ENCODE measurements around the gene FAM184A.
A peak's percentile ranks its signal among the peaks of the same experiment; 100 is the strongest.
"Not testable (repeated sequence)": the region's sequence is repeated elsewhere in the genome, so short reads cannot be mapped to it uniquely, and the experiment has no call there.

The FAM184A gene

GRCh38 chr6:119078376-119079282 is at the start of gene FAM184A:
Gene FAM184A (minus strand): TSS chr6:119078664. CDS start chr6:119078299, 365 bp downstream.
- no peaks in the 10 kb centered on the region for H3K9me3 ChIP-seq (ENCODE audit: control insufficient read depth, low read length)
- H3K4me1 ChIP-seq (ENCODE audit: control insufficient read depth, insufficient read depth, low read length) = no peaks in the 10 kb centered on the region
- H3K36me3 ChIP-seq (ENCODE audit: control insufficient read depth, insufficient read depth, low read length) = no peaks in the 10 kb centered on the region
- H3K4me3 ChIP-seq (ENCODE audit: low read length) = peak within 1 kb of the TSS; percentile 82
- H3K9ac ChIP-seq (ENCODE audit: low read length) = peak within 1 kb of the TSS; percentile 70
- H3K27me3 ChIP-seq (ENCODE audit: control insufficient read depth, insufficient read depth, low read length) = no peaks in the 10 kb centered on the region

GRCh38 chr6:119127627-119128026 is 49.2 kb upstream of the FAM184A start:
- no peaks in the 10 kb centered on the region for H3K9me3 ChIP-seq (ENCODE audit: control insufficient read depth, low read length)
- no peaks in the 10 kb centered on the region for H3K36me3 ChIP-seq (ENCODE audit: control insufficient read depth, insufficient read depth, low read length)
- no peak overlapping the region for H3K4me3 ChIP-seq (ENCODE audit: low read length)
- no peaks in the 10 kb centered on the region for H3K27me3 ChIP-seq (ENCODE audit: control insufficient read depth, insufficient read depth, low read length)
- no peak overlapping the region for H3K9ac ChIP-seq (ENCODE audit: low read length)
- peaks cover 14% of the 10 kb centered on the region for H3K4me1 ChIP-seq (ENCODE audit: control insufficient read depth, insufficient read depth, low read length)

DNA sequence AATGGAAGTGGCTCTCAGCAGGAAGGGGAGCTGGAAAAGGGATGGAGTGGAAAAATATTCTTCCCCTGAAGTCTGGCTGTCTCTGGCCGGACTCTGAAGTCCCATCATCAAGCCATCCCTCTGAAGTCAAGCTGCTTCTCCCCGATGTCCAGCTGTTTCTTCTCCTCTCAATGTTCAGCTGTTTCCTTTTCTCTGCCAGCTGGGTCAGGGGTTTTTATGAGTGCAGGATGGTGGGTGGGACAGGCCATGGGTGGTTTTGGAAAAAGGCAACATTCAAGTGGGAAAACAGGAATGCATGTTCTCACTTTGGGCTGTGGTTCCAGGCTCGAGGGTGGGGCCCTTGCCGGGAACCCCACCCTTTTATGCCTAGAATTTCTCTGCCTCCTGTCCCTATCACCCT is 48.4 kb upstream of the FAM184A start:
- no peak overlapping the region for H3K9ac ChIP-seq (ENCODE audit: low read length)

GRCh38 chr6:119126140-119126539 is 47.7 kb upstream of the FAM184A start:
- H3K9ac ChIP-seq (ENCODE audit: low read length) = no peak overlapping the region
- no peak overlapping the region for H3K4me3 ChIP-seq (ENCODE audit: low read length)

More for the DNA sequence above, 48.4 kb upstream of the FAM184A start:
- Histone ChIP-seq H3K27me3 (ENCODE audit: control insufficient read depth, insufficient read depth, low read length) (no peaks in the 10 kb centered on the region), H3K4me1 (ENCODE audit: control insufficient read depth, insufficient read depth, low read length) (peaks cover 14% of the 10 kb centered on the region), H3K9me3 (ENCODE audit: control insufficient read depth, low read length) (no peaks in the 10 kb centered on the region), H3K36me3 (ENCODE audit: control insufficient read depth, insufficient read depth, low read length) (no peaks in the 10 kb centered on the region), H3K4me3 (ENCODE audit: low read length) (no peak overlapping the region)

DNA sequence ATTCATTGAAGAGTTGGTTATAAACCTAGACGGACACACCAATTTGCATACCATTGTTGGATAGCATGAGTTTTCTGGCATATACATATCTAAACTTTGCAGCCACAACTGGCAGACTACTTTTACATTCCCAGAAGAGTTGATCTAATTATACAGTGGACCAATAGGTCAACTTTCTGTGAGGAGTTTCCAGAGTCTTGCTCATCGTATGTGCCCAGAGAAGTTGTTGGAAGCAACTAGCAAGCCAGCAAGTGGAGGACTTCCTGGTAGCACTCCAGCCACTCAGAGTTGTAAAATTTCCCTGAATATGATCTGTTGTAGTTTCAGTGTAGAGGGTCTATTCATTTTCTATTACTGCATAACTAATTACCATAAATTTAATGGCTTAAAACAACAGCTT is 47.1 kb upstream of the FAM184A start:
- H3K9ac ChIP-seq (ENCODE audit: low read length) = no peak overlapping the region
- no peak overlapping the region for H3K4me3 ChIP-seq (ENCODE audit: low read length)
- no peaks in the 10 kb centered on the region for H3K27me3 ChIP-seq (ENCODE audit: control insufficient read depth, insufficient read depth, low read length)
- H3K4me1 ChIP-seq (ENCODE audit: control insufficient read depth, insufficient read depth, low read length) = peaks cover 14% of the 10 kb centered on the region
- H3K36me3 ChIP-seq (ENCODE audit: control insufficient read depth, insufficient read depth, low read length) = no peaks in the 10 kb centered on the region
- H3K9me3 ChIP-seq (ENCODE audit: control insufficient read depth, low read length) = no peaks in the 10 kb centered on the region

More at GRCh38 chr6:119126140-119126539, 47.7 kb upstream of the FAM184A start:
- Histone ChIP-seq H3K27me3 (ENCODE audit: control insufficient read depth, insufficient read depth, low read length) (no peaks in the 10 kb centered on the region), H3K4me1 (ENCODE audit: control insufficient read depth, insufficient read depth, low read length) (peaks cover 14% of the 10 kb centered on the region), H3K9me3 (ENCODE audit: control insufficient read depth, low read length) (no peaks in the 10 kb centered on the region), H3K36me3 (ENCODE audit: control insufficient read depth, insufficient read depth, low read length) (no peaks in the 10 kb centered on the region)

GRCh38 chr6:119124079-119124824 is 45.8 kb upstream of the FAM184A start:
- Histone ChIP-seq H3K4me1 (ENCODE audit: control insufficient read depth, insufficient read depth, low read length) (peaks cover 3% of the 10 kb centered on the region), H3K4me3 (ENCODE audit: low read length) (no peak overlapping the region), H3K27me3 (ENCODE audit: control insufficient read depth, insufficient read depth, low read length) (no peaks in the 10 kb centered on the region), H3K9me3 (ENCODE audit: control insufficient read depth, low read length) (no peaks in the 10 kb centered on the region), H3K9ac (ENCODE audit: low read length) (no peak overlapping the region), H3K36me3 (ENCODE audit: control insufficient read depth, insufficient read depth, low read length) (no peaks in the 10 kb centered on the region)

DNA sequence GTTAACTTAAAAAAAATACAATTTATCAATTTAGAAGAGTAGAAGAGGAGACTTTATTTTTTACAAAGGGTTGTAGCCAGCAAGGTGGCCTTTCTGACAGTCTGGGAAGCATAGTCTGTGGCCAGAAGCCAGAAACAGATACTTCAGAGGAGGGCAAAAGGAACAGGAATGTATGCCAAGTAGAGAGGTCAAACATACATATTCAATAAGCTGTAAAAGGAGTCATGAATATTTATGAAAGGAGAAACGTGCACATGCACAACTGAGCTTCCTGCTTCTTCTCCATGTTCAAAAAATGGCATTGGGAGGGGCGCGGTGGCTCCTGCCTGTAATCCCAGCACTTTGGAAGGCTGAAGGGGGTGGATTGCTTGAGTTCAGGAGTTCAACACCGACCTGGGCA is 43.9 kb upstream of the FAM184A start:
- Histone ChIP-seq H3K4me1 (ENCODE audit: control insufficient read depth, insufficient read depth, low read length) (no peaks in the 10 kb centered on the region), H3K9me3 (ENCODE audit: control insufficient read depth, low read length) (no peaks in the 10 kb centered on the region), H3K9ac (ENCODE audit: low read length) (no peak overlapping the region), H3K27me3 (ENCODE audit: control insufficient read depth, insufficient read depth, low read length) (no peaks in the 10 kb centered on the region), H3K36me3 (ENCODE audit: control insufficient read depth, insufficient read depth, low read length) (no peaks in the 10 kb centered on the region), H3K4me3 (ENCODE audit: low read length) (no peak overlapping the region)

DNA sequence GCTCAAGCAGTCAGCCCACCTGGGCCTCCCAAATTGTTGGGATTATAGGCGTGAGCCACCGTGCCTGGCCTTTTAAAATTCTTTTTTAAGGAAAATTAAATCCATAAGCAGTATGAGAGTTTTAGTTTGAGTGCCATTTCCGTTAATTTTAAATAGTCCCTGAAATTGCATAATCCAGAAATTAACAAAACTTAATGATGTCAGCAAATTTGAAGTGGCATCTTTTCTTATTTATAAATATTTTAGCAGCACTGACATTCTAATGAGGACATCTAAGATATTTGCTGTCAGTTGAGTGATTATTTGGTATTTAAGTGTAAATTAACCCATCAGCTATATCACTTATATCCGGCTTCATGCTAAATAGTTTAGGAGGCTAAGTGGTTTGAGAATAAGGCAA is 42.9 kb upstream of the FAM184A start:
- Histone ChIP-seq H3K4me1 (ENCODE audit: control insufficient read depth, insufficient read depth, low read length) (no peaks in the 10 kb centered on the region), H3K9ac (ENCODE audit: low read length) (no peak overlapping the region), H3K27me3 (ENCODE audit: control insufficient read depth, insufficient read depth, low read length) (no peaks in the 10 kb centered on the region), H3K4me3 (ENCODE audit: low read length) (no peak overlapping the region), H3K36me3 (ENCODE audit: control insufficient read depth, insufficient read depth, low read length) (no peaks in the 10 kb centered on the region), H3K9me3 (ENCODE audit: control insufficient read depth, low read length) (no peaks in the 10 kb centered on the region)

- no peaks in the 10 kb centered on the region for H3K9me3 ChIP-seq (ENCODE audit: control insufficient read depth, low read length)
- H3K4me3 ChIP-seq (ENCODE audit: low read length) = no peak overlapping the region
- H3K9ac ChIP-seq (ENCODE audit: low read length) = no peak overlapping the region
- no peaks in the 10 kb centered on the region for H3K27me3 ChIP-seq (ENCODE audit: control insufficient read depth, insufficient read depth, low read length)
- no peaks in the 10 kb centered on the region for H3K36me3 ChIP-seq (ENCODE audit: control insufficient read depth, insufficient read depth, low read length)
- H3K4me1 ChIP-seq (ENCODE audit: control insufficient read depth, insufficient read depth, low read length) = no peaks in the 10 kb centered on the region
Observed at GRCh38 chr6:119119989-119120388, 41.5 kb upstream of the FAM184A start.

DNA sequence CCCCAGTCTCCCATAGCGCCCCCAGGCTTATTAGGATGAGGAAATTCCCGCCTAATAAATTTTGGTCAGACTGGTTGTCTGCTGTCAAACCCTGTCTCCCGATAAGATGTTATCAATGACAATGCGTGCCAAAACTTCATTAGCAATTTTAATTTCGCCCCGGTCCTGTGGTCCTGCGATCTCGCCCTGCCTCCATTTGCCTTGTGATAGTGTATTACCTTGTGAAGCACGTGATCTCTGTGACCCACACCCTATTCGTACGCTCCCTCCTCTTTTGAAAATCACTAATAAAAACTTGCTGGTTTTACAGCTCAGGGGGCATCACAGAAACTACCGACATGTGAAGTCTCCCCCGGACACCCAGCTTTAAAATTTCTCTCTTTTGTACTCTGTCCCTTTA is 40.6 kb upstream of the FAM184A start:
- H3K27me3 ChIP-seq (ENCODE audit: control insufficient read depth, insufficient read depth, low read length); H3K36me3 ChIP-seq (ENCODE audit: control insufficient read depth, insufficient read depth, low read length); H3K4me1 ChIP-seq (ENCODE audit: control insufficient read depth, insufficient read depth, low read length); H3K4me3 ChIP-seq (ENCODE audit: low read length); H3K9ac ChIP-seq (ENCODE audit: low read length); H3K9me3 ChIP-seq (ENCODE audit: control insufficient read depth, low read length): not testable (repeated sequence)

DNA sequence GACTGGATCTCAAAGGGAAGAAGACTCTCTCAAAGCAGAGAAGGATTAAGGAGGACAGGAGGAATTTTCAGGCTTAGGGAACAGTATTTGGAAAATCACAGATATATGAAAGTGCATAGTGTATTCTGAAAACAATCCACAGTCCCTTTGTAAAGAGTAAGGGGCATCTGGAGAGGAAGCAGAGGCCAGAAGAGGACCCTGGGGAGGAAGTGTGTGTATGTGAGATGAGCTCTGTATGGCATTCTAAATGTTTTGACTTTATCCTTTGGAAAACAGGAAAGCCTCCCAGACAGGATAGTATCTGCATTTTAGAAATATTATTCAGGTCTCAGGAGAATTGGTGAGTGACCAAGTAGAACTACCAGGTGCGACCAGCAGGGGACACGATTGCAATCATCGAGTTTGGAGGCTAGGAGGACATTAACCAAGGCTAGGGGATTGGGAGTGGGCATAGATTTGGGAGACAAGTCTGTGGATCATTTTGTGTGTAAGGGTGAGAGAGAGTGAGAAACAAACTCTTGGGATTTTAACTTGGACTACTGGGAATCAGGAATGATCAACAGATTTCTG is 38.3 kb upstream of the FAM184A start:
- Histone ChIP-seq H3K36me3 (ENCODE audit: control insufficient read depth, insufficient read depth, low read length) (no peaks in the 10 kb centered on the region), H3K27me3 (ENCODE audit: control insufficient read depth, insufficient read depth, low read length) (no peaks in the 10 kb centered on the region), H3K9ac (ENCODE audit: low read length) (no peak overlapping the region), H3K4me3 (ENCODE audit: low read length) (no peak overlapping the region), H3K9me3 (ENCODE audit: control insufficient read depth, low read length) (no peaks in the 10 kb centered on the region), H3K4me1 (ENCODE audit: control insufficient read depth, insufficient read depth, low read length) (peaks cover 4% of the 10 kb centered on the region)

DNA sequence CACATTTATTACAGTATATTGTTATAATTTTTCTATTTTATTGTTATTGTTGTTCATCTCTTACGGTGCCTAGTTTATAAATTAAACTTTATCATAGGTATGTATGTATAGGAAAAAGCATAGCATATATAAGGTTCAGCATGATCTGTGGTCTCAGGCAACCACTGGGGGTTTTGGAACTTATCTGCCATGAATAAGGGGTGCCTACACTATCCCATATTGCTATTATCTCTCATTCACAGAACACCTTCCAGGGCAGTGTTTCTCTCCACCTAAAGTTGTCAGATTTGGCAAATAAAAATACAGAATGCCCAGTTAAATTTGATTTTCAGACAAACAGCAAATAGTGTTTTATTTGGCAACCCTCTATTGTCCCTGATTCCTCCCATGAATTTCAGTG is 35.5 kb upstream of the FAM184A start:
- H3K4me3 ChIP-seq (ENCODE audit: low read length) = no peak overlapping the region

More for the DNA sequence above, 35.5 kb upstream of the FAM184A start:
- no peaks in the 10 kb centered on the region for H3K27me3 ChIP-seq (ENCODE audit: control insufficient read depth, insufficient read depth, low read length)
- peaks cover 4% of the 10 kb centered on the region for H3K4me1 ChIP-seq (ENCODE audit: control insufficient read depth, insufficient read depth, low read length)
- H3K36me3 ChIP-seq (ENCODE audit: control insufficient read depth, insufficient read depth, low read length) = no peaks in the 10 kb centered on the region
- no peak overlapping the region for H3K9ac ChIP-seq (ENCODE audit: low read length)
- no peaks in the 10 kb centered on the region for H3K9me3 ChIP-seq (ENCODE audit: control insufficient read depth, low read length)
